Medulla oblongata (tissue), 1 donor: Measurements from ENCODE around the gene SLC11A1.

ENCODE experiments used
- DNase-seq: peaks from one replicate; pipeline ENCODE4 v3.0.0-alpha.2; 2015; ENCODE audit errors: extremely low spot score

Gene SLC11A1

GRCh38 chr2:218394298-218395089 is 12.4 kb downstream of the SLC11A1 start:
- no peak for DNase-seq

- no peak for DNase-seq
These were observed 13.0 kb downstream of the SLC11A1 start for GRCh38 chr2:218395090-218395444.

- no peak for DNase-seq
These were observed 13.4 kb downstream of the SLC11A1 start for GRCh38 chr2:218395456-218395825.

GRCh38 chr2:218395826-218396687 is 14.0 kb downstream of the SLC11A1 start:
- DNase-seq, result peak; percentile 98

- peak; percentile 76 for DNase-seq
These were observed 14.8 kb downstream of the SLC11A1 start for GRCh38 chr2:218396688-218397462.

GRCh38 chr2:218397463-218397819 is 15.4 kb downstream of the SLC11A1 start:
- no peak for DNase-seq

- peak; percentile 49 for DNase-seq
These were observed 15.9 kb downstream of the SLC11A1 start for GRCh38 chr2:218397820-218398436.

GRCh38 chr2:218398437-218399390 is 16.6 kb downstream of the SLC11A1 start:
- peak; percentile 80 for DNase-seq

- peak; percentile 95 for DNase-seq
These were observed 17.5 kb downstream of the SLC11A1 start, which contains the start of gene CTDSP1 for GRCh38 chr2:218399391-218400166. Gene CTDSP1, plus strand, starts transcription at chr2:218399868. Its CDS starts 223 bp downstream, at chr2:218400091.

- peak; percentile 37 for DNase-seq
These were observed 18.3 kb downstream of the SLC11A1 start for GRCh38 chr2:218400167-218400929.

- no peak for DNase-seq
These were observed 19.1 kb downstream of the SLC11A1 start for GRCh38 chr2:218400930-218401881.

GRCh38 chr2:218401890-218402289 is 19.8 kb downstream of the SLC11A1 start:
- no peak for DNase-seq

- DNase-seq, result no peak
These were observed 20.4 kb downstream of the SLC11A1 start for GRCh38 chr2:218402491-218402901.

GRCh38 chr2:218402911-218403411 is 20.9 kb downstream of the SLC11A1 start:
- no peak for DNase-seq

GRCh38 chr2:218403810-218404209 is 21.7 kb downstream of the SLC11A1 start:
- no peak for DNase-seq

- no peak for DNase-seq
These were observed 22.4 kb downstream of the SLC11A1 start for GRCh38 chr2:218404351-218405085.
